HEK293T (cell line): ENCODE measurements around the gene SMPD3.

Experiments
- CTBP1 ChIP-seq: fragments of 450-650 bp; IDR thresholded peaks from 2 replicates; pipeline ENCODE4 v1.6.1; 2016; ENCODE audit warnings: borderline replicate concordance
- FOXA1 ChIP-seq: fragments of 450-650 bp; IDR thresholded peaks from 2 replicates; pipeline ENCODE4 v1.6.1; 2016; ENCODE audit warnings: mild to moderate bottlenecking
- SP1 ChIP-seq: fragments of 450-650 bp; IDR thresholded peaks from 2 replicates; pipeline ENCODE4 v1.6.1; 2017
- TARDBP ChIP-seq: fragments of 450-650 bp; IDR thresholded peaks from 2 replicates; pipeline ENCODE4 v1.6.1; 2016
- TF ChIP-seq, protein P1 (sequence below): fragments of 450-650 bp; IDR thresholded peaks from 2 replicates; pipeline ENCODE4 v1.6.1; 2016

DNA sequence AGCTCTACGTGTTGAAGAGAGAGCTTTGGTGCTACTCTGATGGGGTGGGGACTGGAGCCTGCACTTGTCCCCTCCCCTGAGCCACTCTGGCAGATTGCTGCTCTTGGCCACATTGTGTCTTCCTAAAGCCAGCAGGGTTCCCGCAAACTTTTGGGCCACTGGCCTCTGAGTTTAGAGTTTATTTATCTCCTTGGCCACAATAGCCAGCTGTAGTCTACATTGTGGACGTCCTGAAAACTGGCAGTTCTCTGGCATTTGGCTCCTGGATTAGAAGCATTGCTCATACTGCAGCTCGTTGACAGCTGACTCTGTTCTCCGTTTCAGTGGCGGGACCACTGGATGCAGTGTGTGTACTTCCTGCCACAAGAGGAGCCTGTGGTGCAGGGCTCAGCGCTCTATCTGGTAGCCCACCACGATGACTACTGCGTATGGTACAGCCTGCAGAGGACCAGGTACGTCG lies 102.9 kb downstream of the SMPD3 start:
- TF ChIP-seq, protein P1, sequence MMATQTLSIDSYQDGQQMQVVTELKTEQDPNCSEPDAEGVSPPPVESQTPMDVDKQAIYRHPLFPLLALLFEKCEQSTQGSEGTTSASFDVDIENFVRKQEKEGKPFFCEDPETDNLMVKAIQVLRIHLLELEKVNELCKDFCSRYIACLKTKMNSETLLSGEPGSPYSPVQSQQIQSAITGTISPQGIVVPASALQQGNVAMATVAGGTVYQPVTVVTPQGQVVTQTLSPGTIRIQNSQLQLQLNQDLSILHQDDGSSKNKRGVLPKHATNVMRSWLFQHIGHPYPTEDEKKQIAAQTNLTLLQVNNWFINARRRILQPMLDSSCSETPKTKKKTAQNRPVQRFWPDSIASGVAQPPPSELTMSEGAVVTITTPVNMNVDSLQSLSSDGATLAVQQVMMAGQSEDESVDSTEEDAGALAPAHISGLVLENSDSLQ = no peak
- TF ChIP-seq SP1 = no peak
- TF ChIP-seq CTBP1 = no peak
- no peak for TF ChIP-seq FOXA1
- TF ChIP-seq TARDBP = no peak
